Spleen (tissue), 13 donors: Measurements from ENCODE around the gene SLC25A10. TPM values are rescaled to one million over a fixed set of nuclear protein-coding genes. Genes with fewer than 3 reads are reported as not detected.
A peak's percentile ranks its signal among the peaks of the same experiment; 100 is the strongest.

Experiments used
- DNase-seq: peaks from one replicate; pipeline ENCODE4 v3.0.0-alpha.2; 2020
- H3K27ac ChIP-seq, 8 donors: fragments of 200-600 bp; sonication (generic) in 7 of 8; 1 replicate in 4 of 8; 2 replicates in 4 of 8; pipeline versions ENCODE4 v1.5.0 to v1.8.0; 2016 to 2021; ENCODE audit warnings: inconsistent platforms in 4 of 8, mild to moderate bottlenecking in 4 of 8, moderate library complexity in 1 of 8
- H3K27me3 ChIP-seq, 7 donors: fragments of 200-600 bp; sonication (generic) in 6 of 7; replicated peaks in 1 of 7; 1 replicate in 4 of 7; 2 replicates in 3 of 7; pipeline versions ENCODE4 v1.5.0 to v1.8.0; 2016 to 2021; ENCODE audit warnings: inconsistent platforms in 3 of 7, mild to moderate bottlenecking in 1 of 7
- H3K36me3 ChIP-seq, 6 donors: fragments of 200-600 bp; sonication (generic) in 5 of 6; 1 replicate in 4 of 6; 2 replicates in 2 of 6; pipeline versions ENCODE4 v1.5.0 to v1.8.0; 2016 to 2021; ENCODE audit warnings: inconsistent platforms in 2 of 6
- H3K4me1 ChIP-seq, 6 donors: fragments of 200-600 bp; sonication (generic) in 5 of 6; 1 replicate in 3 of 6; 2 replicates in 3 of 6; pipeline versions ENCODE4 v1.5.0 to v1.8.0; 2016 to 2021; ENCODE audit warnings: inconsistent platforms in 3 of 6
- H3K4me3 ChIP-seq, 8 donors: fragments of 200-600 bp; sonication (generic) in 7 of 8; 1 replicate in 4 of 8; 2 replicates in 4 of 8; pipeline versions ENCODE4 v1.5.0 to v1.8.0; 2016 to 2021; ENCODE audit warnings: inconsistent platforms in 4 of 8, mild to moderate bottlenecking in 4 of 8, moderate library complexity in 2 of 8
- H3K9me3 ChIP-seq, 8 donors: fragments of 200-600 bp; sonication (generic) in 7 of 8; 1 replicate in 4 of 8; 2 replicates in 4 of 8; pipeline versions ENCODE4 v1.5.0 to v1.8.0; 2016 to 2021; ENCODE audit warnings: inconsistent platforms in 4 of 8
- CTCF ChIP-seq, 11 experiments: fragments of 200-600 bp in 7 of 11; fragments of 450-650 bp in 4 of 11; sonication (generic) in 4 of 11; IDR thresholded peaks in 8 of 11; conservative IDR thresholded peaks in 3 of 11; 1 replicate in 7 of 11; 2 replicates in 4 of 11; pipeline versions ENCODE4 v1.4.0 to v1.8.0; 2016 to 2021; ENCODE audit warnings: antibody characterized with exemption in 11 of 11, inconsistent platforms in 4 of 11, mild to moderate bottlenecking in 1 of 11
- POLR2A ChIP-seq, 3 donors: fragments of 450-650 bp; IDR thresholded peaks; one replicate each; pipeline ENCODE4 v1.5.1; 2017; ENCODE audit warnings: antibody characterized with exemption in 3 of 3, mild to moderate bottlenecking in 1 of 3
- POLR2AphosphoS5 ChIP-seq, 3 donors: sonication (generic); formaldehyde crosslinking; IDR thresholded peaks; one replicate each; pipeline ENCODE4 v1.5.1; 2017; ENCODE audit warnings: antibody characterized with exemption in 3 of 3
- WGBS, 5 donors: extraction: QIAGEN DNeasy Blood & Tissue Kit in 3 of 5; methylation state at CpG; one replicate each; pipeline versions ENCODE4 v1.1.5 to v1.1.7; 2013 to 2018; 5-methylcytosine and 5-hydroxymethylcytosine counted together
- intact Hi-C: fragments of 100-400 bp; cut with DNase I; formaldehyde crosslinking; loops from one replicate; pipeline ENCODE4 v1.15.0; 2023; ENCODE audit warnings: low total_unique reads
- long read RNA-seq, 2 donors: transcript quantifications; one replicate each; lab custom pipeline, GENCODE V29; 2026
- polyA plus RNA-seq, 3 donors: library from polyadenylated mRNA; stranded (reverse); fragments of 200-250 nt; gene quantifications; one replicate each; pipeline ENCODE4 v1.2.1, GENCODE V29; 2013
- total RNA-seq, 7 donors: library from RNA; depleted of rRNA in 3 of 7; stranded (reverse); fragments of >200 nt in 3 of 7; fragmentation: NEBNext Ultra II Directional in 4 of 7; extraction: Animal tissue kit (Norgen Biotek cat#: 25700) in 4 of 7; gene quantifications; one replicate each; pipeline versions ENCODE4 v1.1.0 to v1.2.1, GENCODE V29; 2016 to 2021
- donor health status: healthy with polysubstance abuse.
- donor health status: DM: no; HTN: no; CAD: no; lungs with moderate emphysema.
- donor health status: DM: no; HTN: no; CAD: no.
- donor health status: Bipolar disorder and iron deficiency.
- donor health status: healthy.
- donor health status: DM: no; HTN: no; CAD: no.
- donor health status: DM: yes; HTN: yes; CAD: no.

The SLC25A10 gene
- total RNA-seq (1 to 10 TPM; 2.9 to 7.5 (median 3.7) TPM), polyA plus RNA-seq (1 to 10 TPM; 4.7 to 7.7 (median 6.9) TPM)
- long read RNA-seq, donor 1, partial matches to known transcripts = 0 of 1 reads
- long read RNA-seq, donor 1, other reads (novel, unspliced or antisense) = 0 of 1 reads
- long read RNA-seq, donor 2, partial matches to known transcripts = 0 of 2 reads
- long read RNA-seq, donor 2, other reads (novel, unspliced or antisense) = 0 of 2 reads

GRCh38 chr17:81711814-81712467, at the start of gene SLC25A10:
Gene SLC25A10 (plus strand): TSS chr17:81712284. CDS start chr17:81712427, 143 bp downstream.
- 0 to 1% (median 0%) methylated on average over 6 to 89 of the region's 89 CpGs for WGBS, 5 donors
- Histone ChIP-seq H3K9me3 (no peaks in the 10 kb centered on the region), H3K4me3 (peak within 1 kb of the TSS; percentile 66 to 99 (median 90)), H3K27ac (peak within 1 kb of the TSS in 5 of 8 donors; percentile 54 to 82 (median 77)), H3K4me1 (peaks cover 22 to 57% (median 34%) of the 10 kb centered on the region in 6 donors), H3K27me3 (no peaks in the 10 kb centered on the region), H3K36me3 (peaks cover 0 to 33% (median 11%) of the 10 kb centered on the region in 6 donors)
- intact Hi-C loops = no loop called here
- TF ChIP-seq POLR2AphosphoS5 (IDR thresholded peaks at IDR 0.05) = peak; percentile 50 to 81 (median 65)
- TF ChIP-seq POLR2A (IDR thresholded peaks at IDR 0.05) = no peak
- peak in 4 of 11 experiments; percentile 23 to 40 (median 26) for TF ChIP-seq CTCF (IDR thresholded peaks at IDR 0.05 in 8 of 11, conservative IDR thresholded peaks at IDR 0.05 in 3 of 11)
- DNase-seq = peak; percentile 92

- intact Hi-C loops = no loop called here
- Histone ChIP-seq H3K4me3 (no peak overlapping the region), H3K4me1 (peaks cover 18 to 66% (median 38%) of the 10 kb centered on the region in 6 donors), H3K9me3 (no peaks in the 10 kb centered on the region), H3K27me3 (no peaks in the 10 kb centered on the region), H3K36me3 (peaks cover 0 to 30% (median 13%) of the 10 kb centered on the region in 6 donors), H3K27ac (peak overlapping the region in 2 of 8 donors; percentile 62 to 67)
- peak in 2 of 3 donors; percentile 16 to 43 for TF ChIP-seq POLR2AphosphoS5 (IDR thresholded peaks at IDR 0.05)
- TF ChIP-seq POLR2A (IDR thresholded peaks at IDR 0.05) = no peak
- no peak for TF ChIP-seq CTCF (IDR thresholded peaks at IDR 0.05 in 8 of 11, conservative IDR thresholded peaks at IDR 0.05 in 3 of 11)
- DNase-seq = no peak
- 74 to 93% (median 89%) methylated on average over 6 to 7 of the region's 7 CpGs for WGBS, 5 donors
Observed at GRCh38 chr17:81664051-81664470, 48.0 kb upstream of the SLC25A10 start.

GRCh38 chr17:81665205-81666091, 46.6 kb upstream of the SLC25A10 start:
- DNase-seq = no peak
- Histone ChIP-seq H3K9me3 (no peaks in the 10 kb centered on the region), H3K4me1 (peaks cover 18 to 80% (median 40%) of the 10 kb centered on the region in 6 donors), H3K27ac (peak overlapping the region; percentile 93 to 97 (median 96)), H3K27me3 (no peaks in the 10 kb centered on the region), H3K36me3 (peaks cover 0 to 44% (median 27%) of the 10 kb centered on the region in 6 donors), H3K4me3 (peak overlapping the region; percentile 86 to 100 (median 96))
- TF ChIP-seq POLR2A (IDR thresholded peaks at IDR 0.05) (no peak), CTCF (IDR thresholded peaks at IDR 0.05 in 8 of 11, conservative IDR thresholded peaks at IDR 0.05 in 3 of 11) (no peak), POLR2AphosphoS5 (IDR thresholded peaks at IDR 0.05) (no peak)
- WGBS, 5 donors = 37 to 53% (median 45%) methylated on average over 10 to 30 of the region's 30 CpGs
- intact Hi-C loops = no loop called here
